ENCODE measurements around the gene KHDRBS1. TPM values are rescaled to one million over a fixed set of nuclear protein-coding genes. Genes with fewer than 3 reads are reported as not detected.
A peak's percentile ranks its signal among the peaks of the same experiment; 100 is the strongest.

KHDRBS1 gene
- total RNA-seq, 1 experiment from 2014 or later = 267 TPM

- no peak overlapping the region for H3K27ac ChIP-seq (ENCODE audit: insufficient read length, low read depth, low read length)
- H3K79me2 ChIP-seq (ENCODE audit: insufficient read depth, low read length) = no peaks in the 10 kb centered on the region
- H3K27me3 ChIP-seq (ENCODE audit: insufficient read depth, low read length) = no peaks in the 10 kb centered on the region
- no peaks in the 10 kb centered on the region for H4K20me1 ChIP-seq (ENCODE audit: control insufficient read depth, insufficient read depth, insufficient read length)
- peaks cover 4% of the 10 kb centered on the region; the same call in 1 of the 2 replicates for H3K4me1 ChIP-seq (ENCODE audit: insufficient read depth, low read length)
- no peak overlapping the region for H3K9ac ChIP-seq (ENCODE audit: extremely low read depth, insufficient read length, low read length)
- H2BK15ac ChIP-seq (ENCODE audit: low read depth, low read length) = no peak overlapping the region
- H2AK5ac ChIP-seq (ENCODE audit: insufficient read length, low read length) = no peak overlapping the region
- H3K56ac ChIP-seq (ENCODE audit: insufficient read length, low read depth, low read length) = no peak overlapping the region
- H3K23ac ChIP-seq (ENCODE audit: insufficient read length, low read depth, low read length) = no peak overlapping the region
- H3K79me1 ChIP-seq (ENCODE audit: insufficient read depth, low read depth, low read length, poor library complexity, severe bottlenecking) = no peaks in the 10 kb centered on the region
- peak; percentile 52 for DNase-seq
- H3K9me3 ChIP-seq (ENCODE audit: control insufficient read depth, low read depth, low read length) = no peaks in the 10 kb centered on the region
- no peaks in the 10 kb centered on the region; a peak in 2 of 5 replicates for H3K9me3 Mint-ChIP-seq
- no peak overlapping the region for H4K5ac ChIP-seq (ENCODE audit: insufficient read length, low read depth, low read length)
- no peak overlapping the region for H2BK5ac ChIP-seq (ENCODE audit: insufficient read length, low read length)
- no peak overlapping the region for H2BK12ac ChIP-seq (ENCODE audit: insufficient read length, low read depth, low read length)
- peak overlapping the region; percentile 16 for H4K8ac ChIP-seq (replicated peaks; ENCODE audit: insufficient read length, low read depth, low read length)
- no peaks in the 10 kb centered on the region for H3K23me2 ChIP-seq (ENCODE audit: insufficient read length, low read depth, low read length, poor library complexity, severe bottlenecking)
- peaks cover 17 to 18% of the 10 kb centered on the region in 2 experiments for H3K4me1 Mint-ChIP-seq
- H2BK120ac ChIP-seq (ENCODE audit: low read depth, low read length, poor library complexity, severe bottlenecking) = no peak overlapping the region
- TF ChIP-seq CTCF (conservative IDR thresholded peaks at IDR 0.05) = no peak
- H3K18ac ChIP-seq (ENCODE audit: insufficient read length, low read depth, low read length) = no peak overlapping the region
- H3K4ac ChIP-seq (ENCODE audit: low read depth, low read length) = no peak overlapping the region
- no peak overlapping the region for H2AFZ ChIP-seq (ENCODE audit: low read length)
- H3K4me3 Mint-ChIP-seq = no peak overlapping the region
- WGBS (ENCODE audit: extremely low coverage, insufficient read length, low lambda C conversion rate) = no CpG with 5 or more reads among the region's 9 CpGs
- H4K91ac ChIP-seq (ENCODE audit: insufficient read length, low read depth, low read length) = no peak overlapping the region
- no peaks in the 10 kb centered on the region for H3K36me3 Mint-ChIP-seq (ENCODE audit: insufficient read depth in 1 of 3, low read depth in 3 of 3)
- H3K14ac ChIP-seq (ENCODE audit: insufficient read depth, low read length) = peak overlapping the region; percentile 45; the same call in 1 of the 2 replicates
- H2BK20ac ChIP-seq (ENCODE audit: low read depth, low read length, poor library complexity, severe bottlenecking) = no peak overlapping the region
- no peak overlapping the region for H3K27ac Mint-ChIP-seq
- no peak overlapping the region for H3T11ph ChIP-seq (ENCODE audit: low read length)
- H3K27me3 Mint-ChIP-seq (ENCODE audit: low read depth) = no peaks in the 10 kb centered on the region
- H3K4me2 ChIP-seq (ENCODE audit: insufficient read depth, insufficient read length, low read length) = no peak overlapping the region
Observed at GRCh38 chr1:31987135-31987619, 26.5 kb upstream of the KHDRBS1 start.

Measured in H9 (cell line).